ENCODE results near the gene IL1F10.

Gene IL1F10, protein sequence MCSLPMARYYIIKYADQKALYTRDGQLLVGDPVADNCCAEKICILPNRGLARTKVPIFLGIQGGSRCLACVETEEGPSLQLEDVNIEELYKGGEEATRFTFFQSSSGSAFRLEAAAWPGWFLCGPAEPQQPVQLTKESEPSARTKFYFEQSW

DNA sequence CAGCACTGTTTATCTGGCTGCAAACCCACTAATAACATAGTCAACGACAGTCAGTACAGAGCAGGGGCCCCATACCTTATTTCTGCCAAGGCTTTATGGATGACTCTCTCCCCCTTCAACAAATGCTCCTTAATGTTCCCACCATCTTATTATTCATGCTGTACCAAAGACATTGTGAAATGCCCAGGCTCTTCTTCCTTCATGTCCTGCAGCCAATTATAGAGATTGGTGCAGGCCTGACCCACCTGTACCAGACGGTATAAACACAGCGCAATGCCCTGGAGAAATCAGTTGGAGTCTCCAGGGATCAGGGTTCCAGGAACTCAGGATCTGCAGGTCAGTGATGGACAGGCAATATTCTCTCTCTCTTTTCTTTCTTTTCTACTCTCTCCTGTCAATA lies at the start of gene IL1F10:
TSS of gene IL1F10 (plus strand) at position 290 of the 400 bp plus-strand sequence. CDS start 4,769 bp downstream, outside the sequence.
- DNase-seq, result no peak

DNA sequence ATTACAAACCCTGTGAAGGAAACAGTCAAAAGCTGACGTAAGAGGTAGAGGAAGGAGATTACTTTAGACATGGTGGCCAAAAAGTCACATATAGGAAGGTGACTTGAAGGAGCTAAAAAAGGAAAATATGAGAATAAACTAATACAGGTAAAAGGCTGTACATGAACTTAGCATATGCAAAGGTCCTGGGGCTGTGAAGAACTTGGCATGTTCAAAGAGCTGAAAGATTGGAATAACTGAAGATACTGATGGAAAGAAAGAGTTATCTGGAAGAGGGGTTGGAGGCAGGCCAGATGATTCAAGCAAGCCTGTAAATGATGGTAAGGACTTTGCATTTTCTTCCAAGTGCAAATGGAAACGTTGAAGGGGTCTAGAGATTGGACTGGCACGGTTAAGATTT lies 49.3 kb upstream of the IL1F10 start:
- DNase-seq, result no peak

DNA sequence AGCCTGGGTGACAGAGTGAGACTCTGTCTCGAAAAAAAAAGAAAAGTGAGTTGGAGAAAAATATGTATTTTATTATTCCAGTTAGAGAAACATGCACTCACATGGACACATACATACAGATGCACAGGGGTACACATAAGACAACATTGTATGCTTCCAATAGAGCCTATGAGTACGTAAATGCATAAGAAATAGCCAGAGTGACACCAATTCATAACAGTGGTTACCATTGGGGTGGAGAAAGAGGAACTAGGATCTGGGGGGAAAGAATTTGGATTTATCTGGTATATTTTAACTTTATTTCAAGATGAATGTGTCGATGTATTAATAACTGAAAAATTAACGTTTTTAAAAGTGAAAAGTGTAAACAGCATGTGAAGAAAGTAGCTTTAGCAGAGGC lies 46.5 kb upstream of the IL1F10 start:
- DNase-seq, result no peak

DNA sequence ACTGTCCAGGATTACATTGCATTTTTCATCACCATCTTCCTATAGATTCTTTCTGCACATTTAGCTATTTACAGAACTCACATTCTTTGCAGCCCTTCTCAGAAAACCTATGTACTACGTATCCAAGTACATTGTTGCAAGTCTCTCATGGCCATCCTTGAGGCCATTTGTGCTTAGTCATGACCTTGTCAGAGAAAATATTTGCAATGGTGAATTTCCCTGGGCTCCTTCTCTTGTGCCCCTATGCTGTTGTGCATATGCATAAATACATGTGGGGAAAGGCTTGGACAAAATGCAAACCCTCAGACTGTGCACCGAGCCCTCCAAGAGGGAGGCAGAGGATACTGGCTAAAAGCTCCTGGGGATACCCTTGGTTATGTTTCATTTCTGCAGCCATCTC lies 43.0 kb upstream of the IL1F10 start:
- no peak for DNase-seq

DNA sequence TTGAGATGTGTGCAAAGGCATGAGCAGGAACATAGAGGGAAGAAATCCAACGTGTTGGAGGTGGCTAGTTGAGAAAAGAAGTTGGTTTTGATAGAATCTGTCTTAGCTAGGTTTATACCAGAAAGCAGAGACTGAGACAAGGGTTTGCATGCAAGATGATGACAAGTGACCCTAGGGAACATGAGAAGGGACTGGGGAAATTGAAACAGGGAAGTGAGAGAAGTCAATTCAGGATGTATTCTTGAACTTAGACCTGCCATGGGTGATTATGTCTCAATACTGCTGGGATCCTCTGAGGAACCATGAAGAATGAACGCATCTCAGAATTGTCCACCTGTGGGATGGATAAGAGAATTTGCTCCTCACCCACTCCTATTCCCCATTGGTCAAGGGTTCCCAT lies 42.0 kb upstream of the IL1F10 start:
- DNase-seq, result no peak

DNA sequence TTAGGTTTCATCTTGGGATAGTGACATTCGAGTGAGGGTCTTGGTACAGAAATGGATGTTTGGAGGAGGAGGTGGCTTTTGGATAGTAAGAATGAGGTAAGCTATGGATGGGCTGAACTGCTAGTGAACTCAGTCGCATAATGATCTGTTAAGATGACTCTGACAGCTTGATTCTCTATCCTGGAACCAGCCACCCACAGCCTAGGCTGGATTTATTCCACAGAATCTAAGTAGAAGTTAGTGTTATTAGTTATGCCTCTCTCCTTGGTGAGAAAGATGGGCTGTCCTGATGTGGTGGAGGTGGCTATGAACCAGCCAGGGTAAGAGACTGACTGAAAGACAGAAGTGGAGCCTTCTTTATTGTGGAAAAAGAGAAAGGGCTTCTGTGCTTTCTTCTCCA lies 40.1 kb upstream of the IL1F10 start:
- no peak for DNase-seq

DNA sequence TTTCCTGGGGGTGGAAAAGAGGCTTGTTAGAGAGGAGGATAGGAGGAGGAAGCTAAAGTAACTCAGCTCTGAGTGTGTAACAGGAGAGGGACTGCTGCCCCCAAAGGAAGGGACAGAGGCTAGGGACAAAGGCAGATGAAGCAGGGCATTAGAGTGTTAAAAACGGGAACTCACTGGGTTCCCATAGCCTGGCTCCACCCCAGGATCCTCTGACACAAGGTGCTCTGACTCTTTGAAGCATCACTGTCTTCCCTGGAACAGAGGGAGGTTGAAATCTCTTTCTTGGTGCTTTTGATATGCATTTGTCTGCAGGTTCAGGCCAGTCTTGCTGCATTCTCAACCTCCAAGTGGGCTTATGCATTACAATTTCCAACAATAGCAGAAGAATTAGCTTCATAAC lies 39.7 kb upstream of the IL1F10 start:
- no peak for DNase-seq

DNA sequence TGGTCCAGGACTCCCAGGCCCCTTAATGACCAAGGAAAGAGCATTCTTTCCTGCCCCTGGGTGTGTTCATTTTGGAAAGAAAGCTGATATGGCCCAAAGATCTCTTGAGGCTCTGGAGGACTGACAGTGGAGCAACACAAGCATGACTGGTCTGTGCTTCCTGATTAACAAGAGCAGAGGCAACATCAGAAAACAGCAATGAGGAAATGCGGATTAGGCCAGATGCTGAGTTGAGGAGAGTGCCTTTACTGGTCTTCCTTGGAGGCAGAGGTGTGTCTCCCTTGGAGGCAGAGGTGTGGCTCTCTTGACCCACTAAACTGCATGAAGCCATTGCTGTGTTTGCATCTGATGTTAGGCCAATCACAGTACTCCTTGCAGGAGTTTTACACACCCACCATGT lies 35.0 kb upstream of the IL1F10 start:
- DNase-seq, result no peak

DNA sequence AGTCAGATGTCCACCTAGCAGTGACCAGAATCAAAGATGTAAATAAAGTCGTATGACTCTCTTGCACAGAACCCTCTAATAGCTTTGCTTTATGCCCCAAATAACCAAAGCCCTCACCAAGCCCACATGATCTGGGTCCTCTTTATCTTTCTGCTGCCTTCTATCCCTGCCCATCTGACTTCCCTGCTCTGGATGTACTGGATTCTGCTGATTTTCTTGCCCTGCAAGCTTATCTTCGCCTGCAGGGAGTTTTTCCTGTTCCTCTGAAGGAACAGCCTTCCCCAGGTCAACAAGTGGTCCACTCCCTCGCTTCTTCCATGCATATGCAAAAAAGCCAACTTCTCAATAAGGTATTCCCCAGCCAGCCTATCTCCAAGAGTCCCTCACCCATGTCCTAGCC lies 33.8 kb upstream of the IL1F10 start:
- DNase-seq, result no peak

DNA sequence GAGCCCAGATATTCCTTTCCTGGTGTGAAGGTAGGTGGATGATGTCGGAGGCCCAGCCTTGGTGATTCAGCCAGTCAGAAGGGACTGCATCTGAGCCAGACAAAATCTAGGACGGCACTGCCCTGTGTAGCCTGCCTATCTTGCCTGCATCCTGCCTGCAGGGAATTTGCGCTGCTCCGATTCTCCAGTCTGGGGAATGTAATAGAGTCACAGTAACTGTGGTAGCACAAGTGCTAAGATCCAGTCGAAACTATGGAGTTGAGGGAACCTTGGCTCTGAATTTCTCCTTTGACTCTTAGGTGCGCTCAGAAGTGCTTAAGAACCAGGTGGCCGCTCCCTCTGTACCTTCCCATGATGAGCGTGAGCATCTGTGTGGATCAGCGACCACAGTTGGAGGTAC lies 31.0 kb upstream of the IL1F10 start:
- no peak for DNase-seq

DNA sequence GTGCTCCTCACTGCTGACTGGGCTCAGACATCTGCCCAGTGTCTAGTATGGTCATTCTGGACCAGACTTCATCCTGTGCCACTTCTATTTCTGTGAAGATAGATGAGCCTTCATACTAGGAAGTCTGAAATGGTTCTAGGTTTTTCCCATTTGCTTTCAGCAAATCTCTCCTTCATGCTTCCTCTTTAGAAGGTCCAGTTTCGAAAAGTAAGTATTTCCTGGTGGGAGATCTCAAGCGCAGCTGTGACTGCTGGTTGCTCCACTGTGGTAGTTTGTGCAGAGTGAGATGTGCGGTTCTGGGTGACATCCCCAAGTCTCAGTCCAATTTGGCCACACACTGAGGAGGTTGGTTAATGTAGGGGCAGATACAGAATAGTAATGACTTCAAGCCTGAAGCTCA lies 29.5 kb upstream of the IL1F10 start:
- no peak for DNase-seq

DNA sequence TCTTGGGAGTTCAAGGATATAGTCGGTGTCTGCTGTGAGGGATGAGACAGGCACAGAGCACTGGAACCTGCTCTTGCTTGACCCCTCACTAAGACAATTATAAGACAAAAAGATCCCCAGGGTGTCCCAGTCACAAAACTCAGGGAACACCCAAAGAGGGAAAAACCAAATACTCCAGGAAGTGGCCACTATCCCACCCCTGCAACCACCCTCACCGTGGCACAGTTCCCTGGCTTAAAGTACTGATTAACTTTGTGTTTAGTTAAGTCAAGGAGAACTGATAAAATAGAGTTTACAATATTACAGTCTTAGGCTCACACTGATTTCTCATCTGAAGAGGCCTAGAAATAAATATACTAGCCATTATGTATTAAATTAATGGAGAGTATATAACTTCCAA lies 28.6 kb upstream of the IL1F10 start:
- DNase-seq, result no peak

DNA sequence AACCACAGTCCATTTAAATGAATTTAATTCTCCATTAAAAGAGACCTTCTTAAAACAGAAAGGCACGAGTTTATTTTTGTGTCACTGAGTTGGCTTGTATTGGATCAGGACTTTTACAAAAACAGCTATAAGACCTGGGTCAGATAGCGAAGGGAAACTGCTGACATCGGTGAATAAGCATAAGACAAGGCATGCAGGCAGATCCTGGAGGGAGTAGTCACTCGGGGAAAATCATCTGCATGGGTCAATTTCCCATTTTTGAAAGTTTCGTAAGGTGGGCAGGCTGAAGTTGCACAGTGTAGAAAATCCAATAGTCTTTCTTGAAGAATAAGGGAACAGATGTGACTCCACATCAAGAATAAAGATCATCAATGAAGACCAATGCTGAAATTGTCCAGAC lies 28.1 kb upstream of the IL1F10 start:
- DNase-seq, result no peak

DNA sequence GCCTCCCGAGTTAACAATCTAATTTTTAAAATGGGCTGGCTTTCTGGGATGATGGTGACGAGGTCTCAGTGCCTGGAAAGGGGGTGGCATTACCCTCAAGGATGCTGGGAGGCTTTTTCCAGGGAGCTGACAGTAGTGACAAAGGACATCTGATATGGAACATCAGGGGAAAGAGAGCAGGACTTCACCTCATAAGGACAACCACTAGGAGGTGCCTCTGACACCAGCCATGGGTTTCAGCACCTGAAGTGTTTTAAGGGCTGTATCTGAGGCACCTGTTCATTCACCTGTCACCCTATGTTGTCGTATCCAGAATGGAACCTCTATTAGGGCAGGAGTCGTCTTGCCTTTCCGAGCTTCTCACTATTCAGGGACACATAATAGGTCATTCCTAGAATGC lies 25.9 kb upstream of the IL1F10 start:
- DNase-seq, result peak; percentile 2

DNA sequence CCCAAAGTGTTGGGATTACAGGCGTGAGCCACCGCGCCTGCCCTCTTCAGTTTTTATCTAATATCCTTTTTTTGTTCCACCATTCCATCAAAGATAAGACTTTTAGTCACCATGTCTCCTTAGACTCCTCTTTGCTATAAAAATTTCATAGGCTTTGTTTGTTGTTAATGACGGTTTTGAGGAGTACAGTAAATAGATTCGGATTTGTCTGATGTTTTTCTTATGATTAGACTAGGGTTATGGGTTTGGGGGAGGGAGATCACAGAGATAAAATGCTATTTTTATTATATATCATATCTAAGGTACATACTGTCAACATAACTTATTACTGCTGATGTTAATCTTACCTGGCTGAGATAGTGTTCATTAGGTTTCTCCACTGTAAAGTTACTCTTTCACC lies 21.3 kb upstream of the IL1F10 start:
- DNase-seq, result no peak

DNA sequence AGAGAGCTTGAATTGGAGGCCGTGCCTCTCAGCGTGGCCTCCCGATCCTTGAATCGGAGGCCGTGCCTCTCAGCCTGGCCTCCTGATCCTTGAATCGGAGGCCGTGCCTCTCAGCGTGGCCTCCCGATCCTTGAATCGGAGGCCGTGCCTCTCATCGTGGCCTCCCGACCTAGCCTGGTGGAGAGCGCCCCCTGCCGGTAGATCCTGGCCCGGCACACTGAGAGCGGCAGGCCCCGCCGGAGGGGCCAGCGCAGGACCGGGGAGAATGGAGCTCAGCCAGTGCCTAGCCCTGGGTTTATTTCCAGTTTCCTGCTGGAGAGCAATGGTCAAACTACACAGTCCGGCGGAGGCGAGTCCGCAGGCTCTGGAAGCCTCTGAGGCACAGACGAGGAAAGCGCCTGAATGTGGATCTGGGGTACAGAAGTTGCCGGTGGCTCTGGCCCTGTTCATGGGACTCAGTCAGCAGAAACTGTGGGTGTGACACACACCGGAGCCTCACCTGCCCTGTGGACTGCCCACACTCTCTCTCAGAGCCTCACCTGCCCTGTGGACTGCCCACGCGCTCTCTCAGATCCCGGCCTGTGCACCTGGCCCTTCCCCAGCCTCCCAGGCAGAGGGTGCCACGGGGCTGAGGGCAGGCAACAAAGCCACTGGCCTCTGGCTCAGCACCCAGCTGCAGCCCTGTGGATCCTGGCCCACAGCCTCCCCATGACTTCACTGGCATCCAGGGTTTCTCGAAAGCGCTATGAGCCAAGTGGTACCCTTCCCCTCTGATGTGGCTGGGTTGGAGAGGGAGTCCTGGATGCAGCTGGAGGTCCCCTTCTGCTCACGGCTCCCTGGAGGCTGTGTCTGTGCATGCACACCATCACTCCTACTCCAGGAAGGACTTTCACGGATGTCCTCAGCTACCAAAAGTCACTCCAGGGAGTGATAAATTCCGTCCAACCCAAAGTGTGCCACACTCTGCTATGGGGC lies 16.6 kb upstream of the IL1F10 start:
- DNase-seq, result no peak

DNA sequence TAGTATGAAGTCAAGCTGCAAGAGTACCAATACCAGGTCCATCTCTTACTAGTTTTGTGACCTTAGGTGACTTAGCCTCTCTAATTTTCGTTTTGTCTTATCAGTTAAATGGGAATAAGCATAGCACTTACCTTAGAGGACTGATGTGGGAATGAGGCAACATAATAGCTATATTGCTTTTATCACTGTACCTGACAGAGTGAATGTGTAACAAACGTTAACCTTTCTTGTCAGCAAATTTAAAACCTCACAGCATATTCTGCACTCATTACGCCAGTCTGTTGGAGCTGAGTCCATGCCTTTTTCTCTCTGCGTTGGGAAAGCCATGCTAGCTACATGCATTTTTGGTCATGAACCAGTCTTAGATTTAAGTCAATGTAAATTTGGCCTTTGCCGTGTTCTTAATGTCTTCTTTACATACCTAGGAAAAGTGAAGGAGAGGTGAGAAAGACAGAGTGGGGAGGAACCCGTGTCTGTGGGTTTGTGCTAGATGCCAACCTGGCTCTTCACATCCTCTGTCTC lies 15.3 kb upstream of the IL1F10 start, which contains the start of gene IL36B:
TSS of gene IL36B (minus strand) at position 472 of the 522 bp plus-strand sequence.
- no peak for DNase-seq

DNA sequence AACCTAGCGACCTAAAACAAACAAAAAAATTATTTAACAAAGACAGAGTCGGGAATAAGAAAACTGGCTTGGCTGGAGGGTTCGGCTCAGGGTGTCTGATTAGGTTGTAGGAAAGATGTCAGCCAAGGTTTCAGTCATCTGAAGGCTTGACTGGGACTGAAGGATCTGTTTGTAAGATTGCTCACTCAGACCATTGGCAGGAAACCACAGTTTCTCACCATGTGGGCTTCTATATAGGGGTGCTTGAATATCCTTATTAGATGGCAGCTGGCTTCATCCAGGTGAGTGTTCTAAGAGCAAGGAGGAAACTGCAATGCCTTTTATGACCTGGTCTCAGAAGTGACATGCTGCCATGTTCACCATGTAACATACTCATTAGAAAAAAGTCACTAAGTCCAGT lies 14.1 kb upstream of the IL1F10 start:
- no peak for DNase-seq

DNA sequence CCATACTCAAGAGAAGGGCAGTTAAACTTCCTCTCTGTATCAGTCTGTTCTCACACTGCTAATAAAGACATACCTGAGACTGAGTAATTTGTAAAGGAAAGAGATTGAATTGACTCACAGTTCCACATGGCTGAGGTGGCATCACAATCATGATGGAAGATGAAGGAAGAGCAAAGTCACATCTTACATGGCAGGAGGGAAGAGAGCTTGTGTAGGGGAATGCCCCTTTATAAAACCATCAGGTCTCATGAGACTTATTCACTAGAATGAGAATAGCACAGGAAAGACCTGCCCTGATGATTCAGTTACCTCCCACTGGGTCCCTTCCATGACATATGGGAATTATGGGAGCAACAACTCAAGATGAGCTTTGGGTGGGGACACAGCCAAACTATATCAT lies 13.7 kb upstream of the IL1F10 start:
- DNase-seq, result no peak

DNA sequence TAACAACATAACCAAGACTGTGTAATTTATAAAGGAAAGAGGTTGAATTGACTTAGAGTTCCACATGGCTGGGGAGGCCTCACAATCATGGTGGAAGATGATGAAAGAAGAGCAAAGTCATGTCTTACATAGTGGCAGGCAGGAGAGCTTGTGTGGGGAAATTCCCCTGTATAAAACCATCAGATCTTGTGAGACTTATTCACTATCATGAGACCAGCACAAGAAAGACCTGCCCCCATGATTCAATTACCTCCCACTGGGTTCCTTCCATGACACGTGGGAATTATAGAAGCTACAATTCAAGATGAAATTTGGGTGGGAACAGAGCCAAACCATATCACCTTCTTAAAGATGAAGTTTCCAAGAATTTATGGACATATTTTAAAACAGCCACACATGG lies 11.2 kb upstream of the IL1F10 start:
- no peak for DNase-seq

DNA sequence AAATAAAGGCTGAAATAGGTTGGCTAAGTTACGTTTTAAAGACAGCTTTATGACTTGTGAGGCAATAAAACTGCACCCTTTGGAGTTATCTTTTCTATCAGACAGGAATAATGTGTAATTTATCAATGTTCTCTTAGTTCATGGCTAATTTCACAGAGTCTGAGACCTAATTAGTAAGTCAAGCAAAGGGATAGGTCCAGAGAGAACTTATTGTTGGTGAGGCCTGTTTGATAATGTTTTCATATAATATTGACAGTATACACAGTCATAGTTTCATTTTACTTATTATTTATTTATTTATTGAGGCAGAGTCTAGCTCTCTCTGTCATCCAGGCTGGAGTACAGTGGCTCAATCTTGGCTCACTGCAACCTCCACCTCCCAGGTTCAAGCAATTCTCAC lies 10.7 kb upstream of the IL1F10 start:
- no peak for DNase-seq

DNA sequence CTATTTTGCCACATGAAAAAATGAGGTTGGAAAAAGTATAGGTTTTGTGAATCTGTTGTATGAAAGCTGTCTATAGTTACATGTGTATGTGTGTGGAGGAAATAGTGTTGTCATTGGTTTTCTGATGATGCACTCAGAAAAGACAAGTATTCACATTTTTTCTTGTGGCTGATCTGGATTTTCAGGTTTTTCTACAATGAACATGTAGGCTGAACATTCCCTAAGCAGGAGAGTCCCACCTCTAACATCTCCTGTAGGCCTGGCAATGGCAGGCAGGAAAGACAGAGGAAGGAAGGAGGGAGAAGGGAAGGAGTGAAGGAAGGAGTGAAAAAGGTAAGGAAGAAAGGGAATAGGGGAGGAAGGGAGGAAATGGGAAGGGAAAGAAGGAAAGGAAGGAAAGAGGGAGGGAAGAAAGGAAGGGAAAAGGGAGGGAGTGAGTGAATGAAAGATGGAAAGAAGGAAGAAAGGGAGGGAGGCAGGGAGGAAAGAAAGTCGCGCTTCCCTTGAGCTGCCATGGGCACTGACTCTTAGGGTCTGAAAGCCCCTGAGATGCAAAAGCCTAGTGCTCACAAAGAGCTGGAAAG lies 9.3 kb upstream of the IL1F10 start:
- DNase-seq, result no peak

DNA sequence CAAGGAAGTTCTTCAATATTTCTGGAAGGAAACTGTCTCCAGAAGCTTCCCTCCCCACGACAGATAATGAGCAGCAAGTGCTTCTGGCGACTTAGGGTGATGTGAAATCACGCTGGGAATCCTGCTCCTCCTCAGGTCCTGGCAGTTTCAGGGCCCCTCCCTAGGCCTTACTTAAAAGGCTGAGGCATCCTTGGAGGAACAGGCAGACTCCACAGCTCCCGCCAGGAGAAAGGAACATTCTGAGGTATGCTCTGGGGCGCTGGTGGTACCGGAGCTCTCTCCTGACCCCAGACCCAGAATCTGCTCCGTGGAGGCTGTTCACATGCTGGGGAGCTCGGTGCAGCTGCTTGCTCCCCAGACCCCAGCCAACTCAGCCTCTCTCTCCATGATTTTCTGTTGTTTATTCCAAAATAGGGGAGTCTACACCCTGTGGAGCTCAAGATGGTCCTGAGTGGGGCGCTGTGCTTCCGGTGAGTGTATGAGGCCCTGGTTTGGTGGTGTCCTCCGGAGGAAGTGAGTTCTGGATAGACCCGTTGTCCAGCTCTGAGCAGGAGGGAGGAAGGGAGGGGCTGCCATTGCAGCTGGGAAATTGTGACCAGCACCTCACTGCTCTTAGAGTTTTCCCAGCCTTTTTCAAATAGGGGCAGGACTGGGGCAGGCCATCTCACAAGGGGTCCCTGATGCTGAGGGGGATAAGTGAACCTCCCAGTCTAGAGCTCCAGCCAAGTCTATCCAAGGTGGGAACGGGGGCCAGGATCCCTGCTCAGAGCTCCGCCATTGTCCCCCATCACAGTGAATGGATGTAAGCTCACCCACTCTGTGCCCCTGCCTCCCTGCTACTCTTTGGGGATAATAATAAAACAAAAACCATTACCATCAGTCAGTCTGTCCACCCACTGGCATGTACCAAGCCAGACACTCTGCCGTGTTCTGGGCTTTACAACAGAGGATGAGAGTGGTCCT lies 8.5 kb upstream of the IL1F10 start, which contains the start of gene IL36RN:
TSS of gene IL36RN (plus strand) at position 201 of the 963 bp plus-strand sequence. CDS start at position 442, 241 bp downstream.
- no peak for DNase-seq

All from NCI-H2171 treated with DMSO at 0.1 percent for 48 hours (cell line).